Hepatocyte (in vitro differentiated cells): ENCODE results near the gene TMEM236. TPM values are rescaled to one million over a fixed set of nuclear protein-coding genes. Genes with fewer than 3 reads are reported as not detected.
A peak's percentile ranks its signal among the peaks of the same experiment; 100 is the strongest.

Source experiments
- DNase-seq: peaks from one replicate; pipeline ENCODE4 v3.0.0-alpha.2; 2016; ENCODE audit warnings: low spot score
- H2AFZ ChIP-seq: fragments of 200-600 bp; sonication (generic); 2 replicates; pipeline ENCODE4 v1.6.0; 2016; ENCODE audit warnings: antibody characterized with exemption, mild to moderate bottlenecking
- H3K27ac ChIP-seq: fragments of 200-600 bp; sonication (generic); 2 replicates; pipeline ENCODE4 v1.5.1; 2016; ENCODE audit warnings: mild to moderate bottlenecking
- H3K27me3 ChIP-seq: fragments of 200-600 bp; sonication (generic); 2 replicates; pipeline ENCODE4 v1.6.1; 2016
- H3K36me3 ChIP-seq: fragments of 200-600 bp; sonication (generic); replicated peaks from 2 replicates; pipeline ENCODE4 v1.5.1; 2016; ENCODE audit warnings: low read depth; ENCODE audit not compliant: insufficient read depth
- H3K4me1 ChIP-seq: fragments of 200-600 bp; sonication (generic); 2 replicates; pipeline ENCODE4 v1.5.1; 2016; ENCODE audit warnings: mild to moderate bottlenecking, moderate library complexity; ENCODE audit not compliant: insufficient read depth
- H3K4me2 ChIP-seq: fragments of 200-600 bp; sonication (generic); 2 replicates; pipeline ENCODE4 v1.6.0; 2016
- H3K4me3 ChIP-seq: fragments of 200-600 bp; sonication (generic); 2 replicates; pipeline ENCODE4 v1.5.1; 2016; ENCODE audit warnings: mild to moderate bottlenecking
- H3K79me2 ChIP-seq: fragments of 200-600 bp; sonication (generic); 2 replicates; pipeline ENCODE4 v1.6.0; 2017; ENCODE audit warnings: mild to moderate bottlenecking
- H3K9me2 ChIP-seq: fragments of 200-600 bp; sonication (generic); replicated peaks from 2 replicates; pipeline ENCODE4 v1.6.0; 2017; ENCODE audit warnings: mild to moderate bottlenecking; ENCODE audit not compliant: insufficient read depth
- H3K9me3 ChIP-seq: fragments of 200-600 bp; sonication (generic); 2 replicates; pipeline ENCODE4 v1.5.1; 2016; ENCODE audit warnings: low read depth, mild to moderate bottlenecking
- H4K20me1 ChIP-seq: fragments of 200-600 bp; sonication (generic); 2 replicates; pipeline ENCODE4 v1.6.0; 2016; ENCODE audit warnings: mild to moderate bottlenecking; ENCODE audit not compliant: insufficient read depth, poor library complexity, severe bottlenecking
- EZH2 ChIP-seq: fragments of 200-600 bp; sonication (generic); IDR thresholded peaks from 2 replicates; pipeline ENCODE4 v1.6.1; 2016; ENCODE audit warnings: antibody characterized with exemption, mild to moderate bottlenecking, borderline replicate concordance
- EZH2phosphoT487 ChIP-seq: fragments of 200-600 bp; sonication (generic); IDR thresholded peaks from one replicate; pipeline ENCODE4 v1.6.1; 2018; ENCODE audit warnings: antibody characterized with exemption, mild to moderate bottlenecking, low read depth, moderate library complexity; ENCODE audit not compliant: unreplicated experiment, severe bottlenecking
- WGBS: methylation state at CpG from one replicate; pipeline ENCODE4 v1.1.6; 2016; ENCODE audit warnings: low lambda C conversion rate; ENCODE audit errors: missing lambda C conversion rate; 5-methylcytosine and 5-hydroxymethylcytosine counted together
- polyA plus RNA-seq: library from polyadenylated mRNA; unstranded; fragments of >200 nt; fragmentation: Nextera tagmentation; extraction: Ambion mirVana; gene quantifications from 2 replicates; pipeline ENCODE4 v1.2.1, GENCODE V29; 2016
- total RNA-seq: library from RNA; depleted of rRNA; stranded (reverse); fragments of >200 nt; gene quantifications from 2 replicates; pipeline ENCODE4 v1.2.3, GENCODE V29; 2014
- TF ChIP-seq, protein P1 (sequence below): fragments of 200-600 bp; sonication (generic); IDR thresholded peaks from 2 replicates; pipeline ENCODE4 v1.5.1; 2016; ENCODE audit warnings: antibody characterized with exemption, mild to moderate bottlenecking; ENCODE audit not compliant: poor library complexity

The TMEM236 gene
- total and polyA plus RNA-seq, 2 experiments from 2014 or later, result 0.08 to 0.80 TPM

- H3K4me3 ChIP-seq, result no peak overlapping the region
- WGBS, result 68% methylated on average over 6 of the region's 6 CpGs
Observed at GRCh38 chr10:17831896-17832295, 79.9 kb downstream of the TMEM236 start.

DNA sequence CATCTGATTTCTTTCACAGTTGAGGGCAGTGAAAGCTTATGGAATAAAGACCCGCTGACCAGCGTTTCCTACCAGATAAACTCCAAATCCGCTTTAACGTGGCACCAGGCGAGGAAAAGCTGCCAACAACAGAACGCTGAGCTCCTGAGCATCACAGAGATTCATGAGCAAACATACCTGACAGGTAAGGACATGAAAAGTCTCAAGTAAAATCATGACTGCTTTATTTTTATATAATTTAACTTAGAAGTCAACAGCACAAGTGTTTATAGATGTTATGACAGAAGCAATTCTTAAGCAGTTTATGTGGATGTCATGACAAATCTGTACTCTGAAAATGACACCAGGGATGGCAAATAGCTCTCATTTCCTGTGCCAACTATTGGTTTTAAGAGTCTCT lies 81.7 kb downstream of the TMEM236 start:
- no peaks in the 10 kb centered on the region for H3K9me2 ChIP-seq

More at GRCh38 chr10:17831896-17832295, 79.9 kb downstream of the TMEM236 start:
- no peak for DNase-seq
- no peaks in the 10 kb centered on the region for H3K27me3 ChIP-seq
- H3K4me1 ChIP-seq, result no peaks in the 10 kb centered on the region
- H3K9me2 ChIP-seq, result no peaks in the 10 kb centered on the region
- no peak overlapping the region for H2AFZ ChIP-seq
- H3K36me3 ChIP-seq, result no peaks in the 10 kb centered on the region
- H3K9me3 ChIP-seq, result no peaks in the 10 kb centered on the region
- no peaks in the 10 kb centered on the region for H3K79me2 ChIP-seq
- no peaks in the 10 kb centered on the region for H4K20me1 ChIP-seq
- TF ChIP-seq EZH2phosphoT487, result no peak
- TF ChIP-seq, protein P1, sequence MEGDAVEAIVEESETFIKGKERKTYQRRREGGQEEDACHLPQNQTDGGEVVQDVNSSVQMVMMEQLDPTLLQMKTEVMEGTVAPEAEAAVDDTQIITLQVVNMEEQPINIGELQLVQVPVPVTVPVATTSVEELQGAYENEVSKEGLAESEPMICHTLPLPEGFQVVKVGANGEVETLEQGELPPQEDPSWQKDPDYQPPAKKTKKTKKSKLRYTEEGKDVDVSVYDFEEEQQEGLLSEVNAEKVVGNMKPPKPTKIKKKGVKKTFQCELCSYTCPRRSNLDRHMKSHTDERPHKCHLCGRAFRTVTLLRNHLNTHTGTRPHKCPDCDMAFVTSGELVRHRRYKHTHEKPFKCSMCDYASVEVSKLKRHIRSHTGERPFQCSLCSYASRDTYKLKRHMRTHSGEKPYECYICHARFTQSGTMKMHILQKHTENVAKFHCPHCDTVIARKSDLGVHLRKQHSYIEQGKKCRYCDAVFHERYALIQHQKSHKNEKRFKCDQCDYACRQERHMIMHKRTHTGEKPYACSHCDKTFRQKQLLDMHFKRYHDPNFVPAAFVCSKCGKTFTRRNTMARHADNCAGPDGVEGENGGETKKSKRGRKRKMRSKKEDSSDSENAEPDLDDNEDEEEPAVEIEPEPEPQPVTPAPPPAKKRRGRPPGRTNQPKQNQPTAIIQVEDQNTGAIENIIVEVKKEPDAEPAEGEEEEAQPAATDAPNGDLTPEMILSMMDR, result no peak
- TF ChIP-seq EZH2, result no peak
- no peak overlapping the region for H3K27ac ChIP-seq
- H3K4me2 ChIP-seq, result no peak overlapping the region

GRCh38 chr10:17835688-17836087 lies 83.7 kb downstream of the TMEM236 start:
- Histone ChIP-seq H3K4me1 (no peaks in the 10 kb centered on the region), H4K20me1 (no peaks in the 10 kb centered on the region), H3K79me2 (no peaks in the 10 kb centered on the region), H3K27me3 (no peaks in the 10 kb centered on the region), H3K9me3 (no peaks in the 10 kb centered on the region), H3K27ac (no peak overlapping the region), H3K4me3 (no peak overlapping the region), H3K4me2 (no peak overlapping the region), H3K9me2 (no peaks in the 10 kb centered on the region), H3K36me3 (no peaks in the 10 kb centered on the region), H2AFZ (no peak overlapping the region)
- 6% methylated on average over 1 of the region's 1 CpG for WGBS
- peak; percentile 39 for DNase-seq
- TF ChIP-seq EZH2, result no peak
- TF ChIP-seq EZH2phosphoT487, result no peak
- TF ChIP-seq, protein P1, result no peak

More for the DNA sequence above, 81.7 kb downstream of the TMEM236 start:
- H2AFZ ChIP-seq, result no peak overlapping the region
- no peak for DNase-seq
- no peaks in the 10 kb centered on the region for H3K9me3 ChIP-seq
- H3K27ac ChIP-seq, result no peak overlapping the region
- H3K4me3 ChIP-seq, result no peak overlapping the region
- H3K4me2 ChIP-seq, result no peak overlapping the region
- H3K79me2 ChIP-seq, result no peaks in the 10 kb centered on the region
- no peaks in the 10 kb centered on the region for H3K36me3 ChIP-seq
- TF ChIP-seq, protein P1, result no peak
- no peak for TF ChIP-seq EZH2phosphoT487
- TF ChIP-seq EZH2, result no peak
- no peaks in the 10 kb centered on the region for H4K20me1 ChIP-seq
- H3K27me3 ChIP-seq, result no peaks in the 10 kb centered on the region
- WGBS, result 81% methylated on average over 6 of the region's 6 CpGs
- H3K4me1 ChIP-seq, result no peaks in the 10 kb centered on the region

GRCh38 chr10:17836942-17837341 lies 84.9 kb downstream of the TMEM236 start:
- TF ChIP-seq EZH2, result no peak
- 9% methylated on average over 8 of the region's 8 CpGs for WGBS

More at GRCh38 chr10:17836942-17837341, 84.9 kb downstream of the TMEM236 start:
- peak; percentile 71 for DNase-seq
- Histone ChIP-seq H3K4me2 (peak overlapping the region; percentile 68), H3K4me3 (no peak overlapping the region), H3K27ac (peak overlapping the region; percentile 29), H3K27me3 (no peaks in the 10 kb centered on the region), H3K4me1 (no peaks in the 10 kb centered on the region), H3K9me2 (no peaks in the 10 kb centered on the region), H2AFZ (no peak overlapping the region), H3K36me3 (no peaks in the 10 kb centered on the region), H4K20me1 (no peaks in the 10 kb centered on the region), H3K79me2 (no peaks in the 10 kb centered on the region), H3K9me3 (no peaks in the 10 kb centered on the region)
